ENCODE data around the gene CHI3L2.

CHI3L2 gene

GRCh38 chr1:111219557-111220286 is 7.8 kb upstream of the CHI3L2 start:
- no peak for DNase-seq (ENCODE audit: low read depth in 1 of 2, low spot score in 1 of 2)

GRCh38 chr1:111220302-111220890 is 7.1 kb upstream of the CHI3L2 start:
- no peak for DNase-seq (ENCODE audit: low read depth in 1 of 2, low spot score in 1 of 2)

GRCh38 chr1:111221276-111221632 is 6.3 kb upstream of the CHI3L2 start:
- no peak for DNase-seq (ENCODE audit: low read depth in 1 of 2, low spot score in 1 of 2)

GRCh38 chr1:111221633-111222291 is 5.8 kb upstream of the CHI3L2 start:
- DNase-seq (ENCODE audit: low read depth in 1 of 2, low spot score in 1 of 2): no peak

- peak; percentile 52 to 68 for DNase-seq (ENCODE audit: low read depth in 1 of 2, low spot score in 1 of 2)
These were observed 5.0 kb upstream of the CHI3L2 start for GRCh38 chr1:111222308-111223125.

- no peak for DNase-seq (ENCODE audit: low read depth in 1 of 2, low spot score in 1 of 2)
These were observed 4.3 kb upstream of the CHI3L2 start for GRCh38 chr1:111223126-111223685.

- DNase-seq (ENCODE audit: low read depth in 1 of 2, low spot score in 1 of 2): no peak
These were observed 2.4 kb upstream of the CHI3L2 start for GRCh38 chr1:111225091-111225490.

- no peak for DNase-seq (ENCODE audit: low read depth in 1 of 2, low spot score in 1 of 2)
These were observed 1.7 kb upstream of the CHI3L2 start for GRCh38 chr1:111225717-111226400.

GRCh38 chr1:111227851-111228747 is 586 bp downstream of the CHI3L2 start:
- DNase-seq (ENCODE audit: low read depth in 1 of 2, low spot score in 1 of 2): no peak

- no peak for DNase-seq (ENCODE audit: low read depth in 1 of 2, low spot score in 1 of 2)
These were observed 1.2 kb downstream of the CHI3L2 start for GRCh38 chr1:111228748-111229126.

GRCh38 chr1:111232134-111232533 is 4.6 kb downstream of the CHI3L2 start:
- no peak for DNase-seq (ENCODE audit: low read depth in 1 of 2, low spot score in 1 of 2)

GRCh38 chr1:111234258-111234657 is 6.7 kb downstream of the CHI3L2 start:
- no peak for DNase-seq (ENCODE audit: low read depth in 1 of 2, low spot score in 1 of 2)

GRCh38 chr1:111234866-111235265 is 7.4 kb downstream of the CHI3L2 start:
- no peak for DNase-seq (ENCODE audit: low read depth in 1 of 2, low spot score in 1 of 2)

GRCh38 chr1:111236379-111236778 is 8.9 kb downstream of the CHI3L2 start:
- DNase-seq (ENCODE audit: low read depth in 1 of 2, low spot score in 1 of 2): no peak

GRCh38 chr1:111236806-111237205 is 9.3 kb downstream of the CHI3L2 start:
- DNase-seq (ENCODE audit: low read depth in 1 of 2, low spot score in 1 of 2): no peak

GRCh38 chr1:111238056-111238795 is 10.7 kb downstream of the CHI3L2 start:
- DNase-seq (ENCODE audit: low read depth in 1 of 2, low spot score in 1 of 2): no peak

- DNase-seq (ENCODE audit: low read depth in 1 of 2, low spot score in 1 of 2): no peak
These were observed 14.3 kb downstream of the CHI3L2 start for GRCh38 chr1:111241797-111242196.

- no peak for DNase-seq (ENCODE audit: low read depth in 1 of 2, low spot score in 1 of 2)
These were observed 15.5 kb downstream of the CHI3L2 start for GRCh38 chr1:111242805-111243523.

Data from activated T-helper 1 cell treated with anti-CD3 and anti-CD28 coated beads, Interleukin-2, amount 50 U/mL, for 16 hours (primary cell).